Measurements from ENCODE around the gene SPAG5.
A peak's percentile ranks its signal among the peaks of the same experiment; 100 is the strongest.

The SPAG5 gene

DNA sequence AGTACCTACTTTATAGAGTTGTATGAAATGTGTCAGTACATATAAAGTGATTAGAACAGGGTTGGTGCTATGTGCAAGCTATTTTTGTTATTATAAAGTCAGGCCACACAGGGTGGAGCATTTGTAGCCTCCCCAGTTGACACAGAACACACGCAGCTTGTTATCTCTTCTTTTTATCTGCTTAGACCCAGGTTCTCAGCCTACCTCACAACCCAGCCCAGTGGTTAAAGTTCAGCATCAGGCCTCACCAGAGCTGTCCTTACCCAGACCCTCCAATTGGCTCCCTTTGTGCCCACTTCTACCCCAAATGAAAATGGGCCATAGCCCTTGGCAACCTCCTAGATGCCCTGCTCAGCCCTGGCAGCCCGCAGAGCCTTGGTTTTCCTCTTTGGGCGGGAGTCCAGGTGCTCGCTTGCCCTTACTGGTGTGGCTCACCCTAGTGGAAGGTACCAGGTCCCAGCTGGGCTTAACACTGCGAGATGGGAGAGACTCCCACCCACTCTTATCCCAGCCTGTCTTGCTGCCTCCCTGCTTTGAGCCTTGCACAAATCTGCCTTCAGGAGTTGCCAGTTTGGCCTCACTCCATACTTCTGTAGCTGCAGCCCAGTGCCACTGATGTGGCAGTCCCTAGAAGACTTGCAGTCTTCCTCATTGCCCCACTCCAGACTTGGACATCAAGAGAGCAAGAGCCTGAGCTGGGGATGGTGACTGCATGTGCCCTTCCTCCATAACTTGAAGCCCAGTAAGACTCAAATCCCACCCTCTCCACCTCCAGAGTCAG lies 26.4 kb downstream of the SPAG5 start:
- DNase-seq (ENCODE audit: low read depth), result no peak
- peak overlapping the region; percentile 96; the same call in 1 of the 2 replicates for H3K4me3 ChIP-seq (ENCODE audit: low read depth, low read length)
- TF ChIP-seq, protein P1, sequence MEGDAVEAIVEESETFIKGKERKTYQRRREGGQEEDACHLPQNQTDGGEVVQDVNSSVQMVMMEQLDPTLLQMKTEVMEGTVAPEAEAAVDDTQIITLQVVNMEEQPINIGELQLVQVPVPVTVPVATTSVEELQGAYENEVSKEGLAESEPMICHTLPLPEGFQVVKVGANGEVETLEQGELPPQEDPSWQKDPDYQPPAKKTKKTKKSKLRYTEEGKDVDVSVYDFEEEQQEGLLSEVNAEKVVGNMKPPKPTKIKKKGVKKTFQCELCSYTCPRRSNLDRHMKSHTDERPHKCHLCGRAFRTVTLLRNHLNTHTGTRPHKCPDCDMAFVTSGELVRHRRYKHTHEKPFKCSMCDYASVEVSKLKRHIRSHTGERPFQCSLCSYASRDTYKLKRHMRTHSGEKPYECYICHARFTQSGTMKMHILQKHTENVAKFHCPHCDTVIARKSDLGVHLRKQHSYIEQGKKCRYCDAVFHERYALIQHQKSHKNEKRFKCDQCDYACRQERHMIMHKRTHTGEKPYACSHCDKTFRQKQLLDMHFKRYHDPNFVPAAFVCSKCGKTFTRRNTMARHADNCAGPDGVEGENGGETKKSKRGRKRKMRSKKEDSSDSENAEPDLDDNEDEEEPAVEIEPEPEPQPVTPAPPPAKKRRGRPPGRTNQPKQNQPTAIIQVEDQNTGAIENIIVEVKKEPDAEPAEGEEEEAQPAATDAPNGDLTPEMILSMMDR (IDR thresholded peaks at IDR 0.05; ENCODE audit: low read depth, low read length, missing control alignments), result no peak

DNA sequence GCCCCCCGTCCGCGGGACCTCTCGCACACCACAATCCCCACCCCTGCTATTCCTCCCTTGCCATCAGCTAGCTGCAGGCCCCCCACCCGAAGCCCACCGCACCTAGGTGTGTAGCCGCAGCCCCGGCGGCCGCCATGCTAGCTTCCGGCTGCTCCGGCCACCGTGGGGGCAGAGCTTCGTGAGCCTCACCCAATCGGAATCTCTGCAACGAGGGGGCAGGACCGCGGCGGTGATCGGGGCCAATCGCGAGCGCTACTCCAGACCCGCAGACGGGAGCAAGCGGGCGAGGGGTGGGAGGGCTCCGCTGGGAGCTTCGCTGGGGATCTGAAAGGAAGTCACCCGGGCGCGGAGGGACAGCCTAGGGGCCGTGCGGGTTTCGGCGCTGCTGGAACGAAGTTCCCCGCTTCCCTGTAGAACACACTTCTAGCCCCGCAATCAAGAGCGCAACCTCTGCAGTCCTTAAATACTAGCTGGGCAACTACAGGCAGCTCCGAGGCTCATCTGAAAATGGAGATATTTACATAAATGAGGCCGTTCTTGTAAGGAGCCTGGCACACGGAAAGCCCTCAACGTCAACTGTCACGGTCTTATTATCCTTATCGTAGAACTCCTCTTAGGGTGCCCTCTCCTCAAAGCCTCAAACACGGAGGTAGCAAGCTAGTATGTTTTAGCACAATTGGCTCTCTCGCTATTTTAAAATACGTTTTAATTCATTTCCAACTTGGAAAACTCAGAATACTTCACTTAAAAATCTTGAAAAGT lies 27.3 kb downstream of the SPAG5 start, which contains the start of gene PIGS:
Gene PIGS (minus strand): TSS at position 164 of the 762 bp plus-strand sequence. CDS start 28 bp downstream, at position 136.
- H3K4me3 ChIP-seq (ENCODE audit: low read depth, low read length), result peak within 1 kb of the TSS; percentile 96
- TF ChIP-seq, protein P1 (IDR thresholded peaks at IDR 0.05; ENCODE audit: low read depth, low read length, missing control alignments), result no peak
- peak; percentile 74 for DNase-seq (ENCODE audit: low read depth)

DNA sequence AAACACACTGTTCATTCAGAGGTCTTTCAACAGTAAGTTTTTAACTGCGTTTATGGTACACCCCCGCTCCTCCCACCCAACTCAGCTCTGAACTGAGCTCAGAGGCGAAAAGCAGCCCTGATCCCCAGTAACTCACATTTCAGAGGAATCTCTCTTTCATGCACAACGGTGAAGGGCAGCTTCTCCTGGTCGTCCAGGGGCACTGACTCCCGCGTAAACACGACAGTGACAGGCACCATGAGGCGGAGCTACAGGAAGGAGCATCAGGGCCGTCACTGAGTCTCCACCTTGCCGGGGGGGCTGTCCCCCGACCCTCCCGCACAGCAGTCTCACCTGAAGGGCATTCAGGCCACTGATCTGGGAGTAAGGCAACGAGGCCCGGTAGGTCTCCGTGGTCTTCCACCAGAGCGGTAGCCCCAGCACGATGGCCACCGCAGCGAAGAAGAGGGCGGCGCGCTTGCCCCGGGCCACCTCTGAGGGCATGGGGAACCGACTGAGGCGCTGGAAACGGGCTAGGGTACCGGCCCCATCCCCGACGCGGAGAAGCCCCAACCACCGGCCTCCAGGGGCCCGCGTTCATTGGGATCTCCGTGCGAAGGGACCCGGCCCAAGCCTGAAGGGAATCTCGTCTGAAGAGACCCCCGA lies 28.0 kb downstream of the SPAG5 start:
- DNase-seq (ENCODE audit: low read depth), result no peak
- H3K4me3 ChIP-seq (ENCODE audit: low read depth, low read length), result peak overlapping the region; percentile 96
- TF ChIP-seq, protein P1 (IDR thresholded peaks at IDR 0.05; ENCODE audit: low read depth, low read length, missing control alignments), result no peak

DNA sequence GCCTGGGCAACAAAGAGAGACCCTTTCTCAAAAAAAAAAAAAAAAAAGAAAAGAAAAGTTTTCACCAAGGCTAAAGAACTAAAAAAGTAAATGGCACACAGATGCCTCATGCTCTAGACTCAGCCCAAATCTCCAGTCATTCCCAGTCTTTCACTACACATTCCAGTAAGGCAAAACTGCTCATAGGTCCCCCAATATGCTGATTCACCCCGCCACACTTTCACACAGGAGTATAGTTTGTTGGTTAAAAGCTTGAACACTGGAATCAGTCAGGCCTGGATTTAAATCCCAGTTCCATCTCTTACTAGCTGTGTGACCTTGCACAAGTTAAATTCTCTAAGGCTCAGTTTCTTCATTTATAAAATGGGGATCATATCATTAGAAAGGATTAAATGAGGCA lies 29.4 kb downstream of the SPAG5 start:
- no peak for DNase-seq (ENCODE audit: low read depth)
- TF ChIP-seq, protein P1 (IDR thresholded peaks at IDR 0.05; ENCODE audit: low read depth, low read length, missing control alignments), result no peak
- peak overlapping the region; percentile 96; the same call in 1 of the 2 replicates for H3K4me3 ChIP-seq (ENCODE audit: low read depth, low read length)

DNA sequence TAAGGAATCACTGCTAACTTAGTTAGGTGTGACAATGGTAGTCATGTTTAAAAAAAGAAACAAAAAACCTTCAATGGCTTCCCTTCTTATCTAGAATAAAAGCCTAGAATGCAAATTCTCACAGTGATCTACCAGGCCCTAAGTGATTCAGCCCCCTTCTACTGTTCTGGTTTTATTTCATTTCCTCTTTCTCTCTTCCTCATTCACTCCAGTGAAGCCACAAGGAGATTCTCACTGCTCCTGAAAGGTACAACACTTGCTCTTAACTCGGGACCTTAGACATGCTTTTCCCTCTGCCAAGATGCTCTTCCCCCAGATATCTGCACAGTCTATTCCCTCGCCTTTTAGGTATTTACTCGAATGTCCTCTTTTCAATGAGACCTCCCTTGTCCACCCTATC lies 31.2 kb downstream of the SPAG5 start:
- peak; percentile 63 for DNase-seq (ENCODE audit: low read depth)
- TF ChIP-seq, protein P1 (IDR thresholded peaks at IDR 0.05; ENCODE audit: low read depth, low read length, missing control alignments), result no peak
- H3K4me3 ChIP-seq (ENCODE audit: low read depth, low read length), result no peak overlapping the region; the same call in 1 of the 2 replicates

DNA sequence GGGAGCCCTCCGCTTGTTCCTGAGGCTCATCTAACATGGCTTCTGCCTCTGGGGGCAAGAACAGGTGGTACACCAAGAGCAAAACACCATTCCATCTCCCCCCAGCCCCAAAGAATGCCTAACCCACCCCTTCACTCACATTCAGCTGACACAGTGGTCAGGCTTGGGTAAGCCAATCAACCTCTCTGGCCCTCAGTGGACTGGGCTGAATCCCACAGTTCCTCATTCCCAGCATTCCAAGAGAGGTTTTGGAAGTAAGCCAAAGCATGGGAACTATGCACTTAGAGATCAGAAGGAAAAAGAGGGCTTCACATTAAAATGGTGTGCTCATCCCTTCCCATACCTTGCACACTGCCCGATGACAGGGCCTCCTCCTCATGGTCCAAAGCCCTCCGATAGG lies 35.4 kb downstream of the SPAG5 start:
- TF ChIP-seq, protein P1 (IDR thresholded peaks at IDR 0.05; ENCODE audit: low read depth, low read length, missing control alignments), result no peak
- no peak overlapping the region for H3K4me3 ChIP-seq (ENCODE audit: low read depth, low read length)
- no peak for DNase-seq (ENCODE audit: low read depth)
